Stimulated activated memory B cell treated with anti-CD40 and anti-IgM and Interleukin-4, amounts not matched to agents 10 μg/mL and 1 μg/mL and 100 μg/mL, for 72 hours (primary cell): ENCODE results near the gene CMTM1.
A peak's percentile ranks its signal among the peaks of the same experiment; 100 is the strongest.
"Not testable (repeated sequence)": the region's sequence is repeated elsewhere in the genome, so short reads cannot be mapped to it uniquely, and the experiment has no call there.

Experiments used
- ATAC-seq: fragments of 150-1000 bp; cut with Tn5 transposase; 2 replicates; pipeline ENCODE4 v1.10.0; 2021
- H3K27ac Mint-ChIP-seq: one replicate; pipeline ENCODE4 v1.8.0; 2022; ENCODE audit warnings: mild to moderate bottlenecking, mixed read lengths
- H3K27me3 Mint-ChIP-seq: one replicate; pipeline ENCODE4 v1.8.0; 2022; ENCODE audit warnings: mixed read lengths
- H3K36me3 Mint-ChIP-seq: one replicate; pipeline ENCODE4 v1.8.0; 2022; ENCODE audit warnings: mixed read lengths
- H3K4me1 Mint-ChIP-seq: one replicate; pipeline ENCODE4 v1.8.0; 2022; ENCODE audit warnings: mixed read lengths
- H3K4me3 Mint-ChIP-seq: one replicate; pipeline ENCODE4 v1.8.0; 2022; ENCODE audit warnings: mild to moderate bottlenecking, moderate library complexity, mixed read lengths
- H3K9me3 Mint-ChIP-seq: one replicate; pipeline ENCODE4 v1.8.0; 2022; ENCODE audit warnings: mixed read lengths

The CMTM1 gene

GRCh38 chr16:66588981-66589713 is 22.9 kb downstream of the CMTM1 start:
- peak; percentile 82 for ATAC-seq
- H3K27ac Mint-ChIP-seq, result no peak overlapping the region
- peak overlapping the region; percentile 50 for H3K4me3 Mint-ChIP-seq

GRCh38 chr16:66590322-66590721 is 24.1 kb downstream of the CMTM1 start:
- H3K36me3 Mint-ChIP-seq, result no peaks in the 10 kb centered on the region
- H3K27me3 Mint-ChIP-seq, result peaks cover 28% of the 10 kb centered on the region
- peaks cover 2% of the 10 kb centered on the region for H3K9me3 Mint-ChIP-seq
- H3K27ac Mint-ChIP-seq, result peak overlapping the region; percentile 70
- ATAC-seq, result no peak
- H3K4me1 Mint-ChIP-seq, result peaks cover 40% of the 10 kb centered on the region
- H3K4me3 Mint-ChIP-seq, result peak overlapping the region; percentile 75

More at GRCh38 chr16:66588981-66589713, 22.9 kb downstream of the CMTM1 start:
- H3K36me3 Mint-ChIP-seq, result no peaks in the 10 kb centered on the region
- peaks cover 30% of the 10 kb centered on the region for H3K4me1 Mint-ChIP-seq
- H3K9me3 Mint-ChIP-seq, result peaks cover 2% of the 10 kb centered on the region
- H3K27me3 Mint-ChIP-seq, result peaks cover 21% of the 10 kb centered on the region

GRCh38 chr16:66591018-66591417 is 24.8 kb downstream of the CMTM1 start:
- Mint-ChIP-seq H3K4me1 (peaks cover 36% of the 10 kb centered on the region), H3K27ac (no peak overlapping the region), H3K9me3 (peaks cover 2% of the 10 kb centered on the region), H3K36me3 (no peaks in the 10 kb centered on the region), H3K4me3 (no peak overlapping the region), H3K27me3 (peaks cover 28% of the 10 kb centered on the region)
- ATAC-seq, result no peak

GRCh38 chr16:66592241-66592640 is 26.0 kb downstream of the CMTM1 start:
- Mint-ChIP-seq H3K4me3 (no peak overlapping the region), H3K36me3 (no peaks in the 10 kb centered on the region), H3K4me1 (peaks cover 36% of the 10 kb centered on the region), H3K27me3 (peaks cover 28% of the 10 kb centered on the region), H3K27ac (no peak overlapping the region), H3K9me3 (peaks cover 2% of the 10 kb centered on the region)
- no peak for ATAC-seq

GRCh38 chr16:66592814-66593213 is 26.6 kb downstream of the CMTM1 start:
- Mint-ChIP-seq H3K36me3 (no peaks in the 10 kb centered on the region), H3K27me3 (peaks cover 28% of the 10 kb centered on the region), H3K4me3 (no peak overlapping the region), H3K9me3 (peaks cover 2% of the 10 kb centered on the region), H3K4me1 (peaks cover 35% of the 10 kb centered on the region), H3K27ac (no peak overlapping the region)
- ATAC-seq, result no peak

GRCh38 chr16:66594739-66595138 is 28.5 kb downstream of the CMTM1 start:
- Mint-ChIP-seq H3K36me3 (no peaks in the 10 kb centered on the region), H3K27ac (no peak overlapping the region), H3K4me1 (peaks cover 29% of the 10 kb centered on the region), H3K9me3 (peaks cover 2% of the 10 kb centered on the region), H3K4me3 (no peak overlapping the region), H3K27me3 (peaks cover 33% of the 10 kb centered on the region)
- ATAC-seq, result peak; percentile 75

- Mint-ChIP-seq H3K4me1 (peaks cover 18% of the 10 kb centered on the region), H3K27me3 (peaks cover 39% of the 10 kb centered on the region)
- ATAC-seq, H3K4me3 Mint-ChIP-seq, H3K36me3 Mint-ChIP-seq, H3K9me3 Mint-ChIP-seq, H3K27ac Mint-ChIP-seq: not testable (repeated sequence)
Observed at GRCh38 chr16:66596559-66596958, 30.3 kb downstream of the CMTM1 start.

GRCh38 chr16:66596986-66597848 is 31.0 kb downstream of the CMTM1 start:
- peaks cover 9% of the 10 kb centered on the region for H3K36me3 Mint-ChIP-seq
- ATAC-seq, result peak; percentile 69
- H3K27me3 Mint-ChIP-seq, result peaks cover 39% of the 10 kb centered on the region
- peaks cover 11% of the 10 kb centered on the region for H3K9me3 Mint-ChIP-seq
- H3K27ac Mint-ChIP-seq, result no peak overlapping the region
- peaks cover 18% of the 10 kb centered on the region for H3K4me1 Mint-ChIP-seq
- H3K4me3 Mint-ChIP-seq, result no peak overlapping the region

GRCh38 chr16:66598111-66598510 is 31.9 kb downstream of the CMTM1 start:
- Mint-ChIP-seq H3K4me1 (peaks cover 23% of the 10 kb centered on the region), H3K4me3 (no peak overlapping the region), H3K36me3 (peaks cover 9% of the 10 kb centered on the region), H3K27ac (no peak overlapping the region), H3K9me3 (peaks cover 11% of the 10 kb centered on the region), H3K27me3 (peaks cover 46% of the 10 kb centered on the region)
- no peak for ATAC-seq

GRCh38 chr16:66599726-66600125 is 33.5 kb downstream of the CMTM1 start:
- ATAC-seq, result no peak
- H3K27me3 Mint-ChIP-seq, result peaks cover 60% of the 10 kb centered on the region
- H3K4me3 Mint-ChIP-seq, result no peak overlapping the region
- H3K4me1 Mint-ChIP-seq, result peaks cover 31% of the 10 kb centered on the region
- H3K9me3 Mint-ChIP-seq, result peaks cover 9% of the 10 kb centered on the region
- no peak overlapping the region for H3K27ac Mint-ChIP-seq
- H3K36me3 Mint-ChIP-seq, result peaks cover 9% of the 10 kb centered on the region

GRCh38 chr16:66600477-66600876 is 34.2 kb downstream of the CMTM1 start:
- Mint-ChIP-seq H3K4me1 (peaks cover 24% of the 10 kb centered on the region), H3K27me3 (peaks cover 54% of the 10 kb centered on the region), H3K4me3 (no peak overlapping the region), H3K36me3 (peaks cover 9% of the 10 kb centered on the region), H3K27ac (no peak overlapping the region), H3K9me3 (peaks cover 9% of the 10 kb centered on the region)
- ATAC-seq, result no peak

- Mint-ChIP-seq H3K27ac (no peak overlapping the region), H3K27me3 (peaks cover 57% of the 10 kb centered on the region), H3K36me3 (peaks cover 9% of the 10 kb centered on the region), H3K9me3 (peaks cover 9% of the 10 kb centered on the region), H3K4me3 (no peak overlapping the region), H3K4me1 (peaks cover 32% of the 10 kb centered on the region)
- no peak for ATAC-seq
Observed at GRCh38 chr16:66601471-66601870, 35.2 kb downstream of the CMTM1 start.

GRCh38 chr16:66603537-66604375 is 37.5 kb downstream of the CMTM1 start:
- Mint-ChIP-seq H3K9me3 (peaks cover 9% of the 10 kb centered on the region), H3K4me3 (peak overlapping the region; percentile 85), H3K27me3 (peaks cover 76% of the 10 kb centered on the region), H3K4me1 (peaks cover 38% of the 10 kb centered on the region), H3K27ac (peak overlapping the region; percentile 38), H3K36me3 (peaks cover 9% of the 10 kb centered on the region)
- ATAC-seq, result peak; percentile 55

- Mint-ChIP-seq H3K27ac (peak within 1 kb of the TSS; percentile 38), H3K9me3 (peaks cover 9% of the 10 kb centered on the region), H3K4me1 (peaks cover 38% of the 10 kb centered on the region), H3K4me3 (peak within 1 kb of the TSS; percentile 85), H3K27me3 (peaks cover 76% of the 10 kb centered on the region), H3K36me3 (peaks cover 9% of the 10 kb centered on the region)
- ATAC-seq, result peak; percentile 66
Observed at GRCh38 chr16:66604376-66605176, 38.3 kb downstream of the CMTM1 start, which contains the start of gene CMTM3. TSS of gene CMTM3 (plus strand) at chr16:66604704. CDS start at chr16:66604806, 102 bp downstream.
